Measurements from ENCODE around the gene APOBEC3C.

DNA sequence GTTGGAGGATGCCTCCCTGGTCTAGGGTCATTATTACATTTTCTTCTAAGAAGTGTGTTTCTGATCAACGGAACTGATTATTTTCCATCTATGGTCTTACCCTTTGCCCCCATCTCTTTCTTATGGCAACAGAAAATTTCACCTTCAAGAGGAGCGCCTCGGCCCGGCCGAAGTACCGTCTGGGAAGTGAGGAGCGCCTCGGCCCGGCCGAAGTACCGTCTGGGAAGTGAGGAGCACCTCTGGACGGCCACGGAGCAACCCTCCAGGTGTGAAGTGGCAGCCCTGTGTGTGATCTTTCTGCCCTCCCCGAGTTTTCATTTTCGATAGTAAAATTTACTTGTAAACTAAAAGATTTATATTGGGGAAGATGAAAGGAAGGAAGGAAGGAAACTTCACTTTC is 3.1 kb upstream of the APOBEC3C start:
- TF ChIP-seq, protein P1, sequence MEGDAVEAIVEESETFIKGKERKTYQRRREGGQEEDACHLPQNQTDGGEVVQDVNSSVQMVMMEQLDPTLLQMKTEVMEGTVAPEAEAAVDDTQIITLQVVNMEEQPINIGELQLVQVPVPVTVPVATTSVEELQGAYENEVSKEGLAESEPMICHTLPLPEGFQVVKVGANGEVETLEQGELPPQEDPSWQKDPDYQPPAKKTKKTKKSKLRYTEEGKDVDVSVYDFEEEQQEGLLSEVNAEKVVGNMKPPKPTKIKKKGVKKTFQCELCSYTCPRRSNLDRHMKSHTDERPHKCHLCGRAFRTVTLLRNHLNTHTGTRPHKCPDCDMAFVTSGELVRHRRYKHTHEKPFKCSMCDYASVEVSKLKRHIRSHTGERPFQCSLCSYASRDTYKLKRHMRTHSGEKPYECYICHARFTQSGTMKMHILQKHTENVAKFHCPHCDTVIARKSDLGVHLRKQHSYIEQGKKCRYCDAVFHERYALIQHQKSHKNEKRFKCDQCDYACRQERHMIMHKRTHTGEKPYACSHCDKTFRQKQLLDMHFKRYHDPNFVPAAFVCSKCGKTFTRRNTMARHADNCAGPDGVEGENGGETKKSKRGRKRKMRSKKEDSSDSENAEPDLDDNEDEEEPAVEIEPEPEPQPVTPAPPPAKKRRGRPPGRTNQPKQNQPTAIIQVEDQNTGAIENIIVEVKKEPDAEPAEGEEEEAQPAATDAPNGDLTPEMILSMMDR (IDR thresholded peaks at IDR 0.05) = no peak
- no peak for TF ChIP-seq POLR2A (IDR thresholded peaks at IDR 0.05)

Data from thyroid gland (tissue), 4 donors.